GM19468 (cell line): ENCODE measurements around the gene BTBD9.
"Not testable (repeated sequence)": the region's sequence is repeated elsewhere in the genome, so short reads cannot be mapped to it uniquely, and the experiment has no call there.

Experiments used
- ATAC-seq: cut with Tn5 transposase; IDR thresholded peaks from one replicate; pipeline ENCODE4 v1.9.1; 2021; ENCODE audit warnings: mild to moderate bottlenecking, moderate library complexity, moderate number of reproducible peaks; ENCODE audit not compliant: unreplicated experiment; ENCODE audit errors: extremely low read depth

The BTBD9 gene

DNA sequence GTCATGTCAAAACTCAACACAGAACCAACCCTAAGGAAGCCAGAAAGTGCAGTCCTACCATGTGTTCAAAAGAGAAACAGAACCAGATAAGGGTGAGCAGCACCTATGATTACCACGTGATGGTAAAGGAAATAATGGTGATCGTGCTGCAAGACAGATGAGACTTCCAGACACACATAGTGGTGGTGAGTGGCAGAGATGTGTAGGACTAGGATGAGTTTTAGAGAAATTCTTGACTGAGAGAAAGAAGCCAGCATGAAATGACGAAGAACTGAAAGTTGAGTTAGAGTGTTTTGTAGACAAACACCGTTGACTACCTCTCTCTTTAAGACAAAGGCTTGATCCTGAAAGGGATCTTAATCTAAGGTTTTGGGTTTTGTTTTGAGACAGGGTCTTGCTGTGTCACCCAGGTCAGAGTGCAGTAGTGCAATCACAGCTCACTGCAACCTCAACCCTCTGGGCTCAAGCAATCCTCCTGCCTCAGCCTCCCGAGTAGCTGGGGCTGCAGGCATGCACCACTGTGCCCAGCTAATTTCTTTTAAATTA lies 10.6 kb upstream of the BTBD9 start:
- no peak for ATAC-seq

DNA sequence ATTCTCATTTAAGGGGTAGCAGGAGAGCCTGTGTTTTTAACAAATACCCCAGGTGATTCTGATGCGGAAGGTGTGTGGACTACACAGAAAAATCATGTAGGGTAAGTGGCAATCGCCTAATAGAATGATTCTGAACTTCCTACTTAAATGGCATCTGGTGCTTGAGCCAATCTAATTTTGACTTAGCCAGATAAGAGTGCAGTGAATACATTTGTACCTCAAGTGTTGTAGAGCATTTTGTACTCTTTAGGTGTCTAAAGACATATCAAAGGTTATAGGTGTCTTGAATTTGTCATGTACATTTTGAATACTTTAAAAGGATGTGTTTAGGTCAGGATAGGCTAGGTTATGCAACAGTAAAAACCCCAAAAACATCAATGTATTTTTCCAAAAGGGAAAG lies 10.0 kb upstream of the BTBD9 start:
- no peak for ATAC-seq

DNA sequence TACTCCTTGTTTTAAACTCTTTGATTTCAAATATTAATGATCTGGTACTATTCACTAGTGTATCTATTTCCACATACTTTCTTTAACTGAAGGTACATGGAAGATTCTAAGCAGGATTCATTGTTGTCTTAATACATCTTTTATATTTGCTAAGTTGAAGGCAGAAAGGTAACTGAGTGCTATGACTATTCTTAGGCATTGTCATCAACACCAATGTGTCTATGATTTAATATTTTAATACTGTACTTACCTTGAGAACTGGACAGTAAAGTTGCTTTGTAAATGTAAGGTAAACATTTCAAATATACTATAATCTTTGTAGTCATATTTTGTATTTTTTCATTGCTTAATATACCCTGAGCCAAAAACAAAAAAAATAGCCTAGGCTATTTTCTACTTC lies 8.9 kb upstream of the BTBD9 start:
- no peak for ATAC-seq

DNA sequence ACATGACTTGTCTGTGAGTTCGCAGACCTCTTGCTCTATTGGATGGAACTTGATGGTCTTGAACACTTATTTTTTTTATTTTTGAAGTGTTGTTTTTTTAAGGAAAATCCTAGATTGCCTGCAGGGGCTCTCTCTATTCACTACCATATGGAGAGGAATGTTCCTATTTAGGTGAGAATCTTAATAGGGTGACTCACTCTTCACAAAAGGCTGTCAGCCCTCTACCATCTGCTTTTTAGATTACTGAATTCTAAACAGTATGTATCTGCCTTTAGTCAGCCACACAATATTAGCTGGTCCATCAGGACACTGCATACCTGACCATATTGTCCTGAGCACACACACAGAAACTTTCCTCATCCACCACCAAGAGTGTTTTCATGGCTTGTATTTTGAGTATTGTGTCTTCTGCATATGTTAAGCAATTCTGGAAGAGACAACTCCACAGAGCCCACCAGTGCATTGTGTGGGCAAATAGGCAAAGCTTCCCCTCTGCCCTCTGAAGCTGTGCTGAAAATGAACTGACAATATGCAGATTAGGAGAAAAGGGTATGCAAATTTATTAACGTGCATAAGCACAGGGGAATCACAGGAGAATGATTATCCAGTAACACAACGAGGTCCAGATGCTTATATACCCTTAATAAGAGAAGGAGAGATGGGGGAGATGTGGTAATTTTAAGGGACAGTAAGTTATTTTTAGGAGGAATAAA lies 6.6 kb upstream of the BTBD9 start:
- no peak for ATAC-seq

DNA sequence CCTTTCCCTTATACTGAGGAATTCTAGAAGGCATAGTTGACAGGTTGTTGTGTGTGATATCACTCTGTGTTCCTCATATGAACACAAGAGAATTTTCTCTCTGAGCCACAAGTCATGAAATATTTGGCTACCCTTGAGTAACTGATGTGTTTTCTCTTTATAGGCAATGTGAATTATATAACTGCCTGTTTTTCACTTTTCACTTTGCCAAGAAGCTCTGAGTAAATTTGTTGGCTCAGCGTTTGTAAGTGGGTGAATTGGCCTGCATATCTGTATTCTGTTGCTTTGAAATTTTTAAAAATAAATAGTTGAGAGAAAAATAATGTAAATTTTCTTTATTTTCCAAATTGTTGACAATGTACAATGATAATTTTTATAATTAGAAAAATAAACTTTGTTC lies 5.2 kb upstream of the BTBD9 start:
- ATAC-seq = no peak

DNA sequence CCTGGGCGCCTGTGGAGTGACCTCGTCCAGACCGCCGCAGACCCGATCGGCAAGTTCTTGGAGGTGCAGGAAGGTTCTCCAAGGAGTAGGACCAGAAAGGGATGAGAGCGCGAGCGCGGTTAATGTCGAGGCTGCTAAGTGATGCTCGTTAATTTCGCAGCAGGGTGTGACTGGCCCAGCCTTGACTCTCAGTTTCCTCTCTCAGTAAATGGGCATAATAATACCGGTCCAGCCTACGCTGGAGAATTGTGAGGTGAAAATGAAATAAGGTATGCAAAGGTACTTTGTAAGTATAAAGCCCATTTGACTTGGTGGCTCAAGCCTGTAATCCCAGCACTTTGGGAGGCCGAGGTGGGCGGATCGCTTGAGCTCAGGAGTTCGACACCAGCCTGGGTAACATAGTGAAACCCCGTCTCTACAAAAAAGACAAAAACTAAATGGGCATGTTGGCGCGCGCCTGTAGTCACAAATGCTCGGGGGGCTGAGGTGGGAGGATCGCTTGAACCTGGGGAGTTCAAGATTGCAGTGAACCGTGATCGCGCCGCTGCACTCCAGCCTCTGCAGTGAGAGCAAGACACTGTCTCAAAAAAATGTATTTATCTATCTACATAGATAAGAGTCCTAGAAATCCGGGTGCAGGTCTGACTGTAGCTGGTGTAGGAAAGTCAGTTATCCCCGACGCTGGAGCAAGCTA lies 634 bp upstream of the BTBD9 start:
- no peak for ATAC-seq

DNA sequence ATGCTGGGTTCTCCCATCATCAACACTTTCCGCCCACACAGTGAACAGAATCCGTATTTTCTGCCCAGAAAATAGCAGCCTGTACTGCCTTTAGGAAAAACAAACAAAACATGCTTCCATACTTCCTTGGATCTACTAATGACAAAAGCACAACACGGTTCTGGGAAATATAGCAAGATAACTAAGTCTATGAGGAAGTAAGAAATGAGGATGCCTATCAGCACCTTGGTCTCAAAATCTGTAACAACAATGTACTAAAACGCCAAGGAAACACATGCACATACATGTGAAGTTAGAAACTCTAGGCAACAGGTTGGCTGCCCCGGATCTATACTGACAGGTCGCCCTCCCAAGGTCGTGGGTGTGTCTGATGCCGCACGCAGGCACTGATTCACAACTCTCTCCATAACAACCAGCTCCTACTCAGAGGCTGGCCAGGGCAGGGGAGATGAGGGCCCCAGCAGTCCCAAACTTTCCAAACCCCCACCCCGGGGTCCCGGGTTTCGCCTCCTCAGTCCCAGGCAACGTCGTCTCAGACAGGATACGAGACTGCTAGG lies 710 bp downstream of the BTBD9 start:
- no peak for ATAC-seq

DNA sequence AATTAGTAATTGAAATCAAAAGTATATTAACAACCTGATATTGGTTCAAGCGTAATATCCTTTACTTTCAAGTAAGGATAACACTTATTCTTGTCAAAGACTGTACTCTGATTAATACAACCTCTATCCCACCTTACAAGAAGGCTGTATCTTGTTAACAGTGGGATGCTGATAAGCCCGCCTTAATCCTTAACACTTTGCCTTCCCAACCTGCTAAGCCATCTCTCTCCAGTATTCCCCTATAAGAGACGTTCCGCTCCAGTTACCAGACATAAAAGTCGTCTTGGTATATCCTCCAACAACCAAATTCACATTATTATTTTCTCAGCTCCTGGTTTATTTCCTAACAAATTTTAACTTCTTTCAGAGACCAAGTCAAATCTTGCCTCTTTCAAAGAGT lies 2.0 kb downstream of the BTBD9 start:
- no peak for ATAC-seq

DNA sequence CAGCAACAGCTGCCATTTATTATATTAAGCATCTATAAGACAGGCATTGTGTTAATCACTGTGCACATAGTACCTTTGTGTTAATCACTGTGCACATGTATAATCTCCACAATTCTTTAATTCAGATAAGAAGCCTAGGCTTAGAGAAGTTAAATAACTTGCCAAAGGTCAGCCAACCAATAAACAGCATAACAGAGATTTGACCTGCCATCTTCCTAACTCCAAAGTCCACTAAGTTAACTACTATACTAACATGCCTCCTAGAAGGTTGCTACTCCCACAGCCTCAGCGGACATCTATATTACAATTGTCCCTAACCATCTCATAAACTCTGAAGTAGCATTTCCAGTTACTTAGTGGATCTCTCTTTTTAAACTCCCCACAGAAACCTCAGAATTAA lies 3.7 kb downstream of the BTBD9 start:
- no peak for ATAC-seq

DNA sequence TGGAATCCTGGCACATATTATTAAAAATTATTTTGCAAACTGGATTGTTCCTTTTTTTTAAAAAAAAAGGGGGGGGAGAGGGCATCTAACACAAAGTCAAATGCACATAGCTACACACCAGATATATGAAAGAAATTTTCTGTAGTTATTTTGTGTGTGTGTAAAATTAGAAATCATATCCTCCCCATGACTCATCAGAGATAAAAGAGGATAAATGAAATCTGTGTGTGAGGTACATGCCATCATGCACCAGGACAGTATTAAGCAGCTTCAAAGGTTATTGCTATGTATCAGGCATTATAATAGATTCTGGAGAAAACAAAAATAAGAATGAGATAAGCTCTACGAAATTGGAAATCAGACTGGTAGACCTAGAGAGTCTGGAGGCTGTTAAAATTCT lies 5.2 kb downstream of the BTBD9 start:
- no peak for ATAC-seq

DNA sequence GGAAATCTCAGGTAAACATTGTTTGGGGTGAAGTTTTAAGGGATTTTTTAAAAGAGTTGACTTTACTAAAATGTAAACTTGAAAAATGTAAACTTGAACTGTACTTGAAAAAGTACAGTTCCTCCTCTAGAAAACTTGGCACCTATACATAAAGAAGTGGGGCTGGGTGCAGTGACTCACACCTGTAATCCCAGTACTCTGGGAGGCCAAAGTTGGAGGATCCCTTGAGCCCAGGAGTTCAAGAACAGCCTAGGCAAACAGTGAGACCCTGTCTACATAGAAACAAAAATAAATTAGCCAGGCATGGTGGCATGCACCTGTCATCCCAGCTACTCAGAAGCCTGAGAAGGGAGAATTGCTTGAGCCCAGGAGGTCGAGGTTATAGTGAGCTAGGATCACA lies 7.2 kb downstream of the BTBD9 start:
- no peak for ATAC-seq

DNA sequence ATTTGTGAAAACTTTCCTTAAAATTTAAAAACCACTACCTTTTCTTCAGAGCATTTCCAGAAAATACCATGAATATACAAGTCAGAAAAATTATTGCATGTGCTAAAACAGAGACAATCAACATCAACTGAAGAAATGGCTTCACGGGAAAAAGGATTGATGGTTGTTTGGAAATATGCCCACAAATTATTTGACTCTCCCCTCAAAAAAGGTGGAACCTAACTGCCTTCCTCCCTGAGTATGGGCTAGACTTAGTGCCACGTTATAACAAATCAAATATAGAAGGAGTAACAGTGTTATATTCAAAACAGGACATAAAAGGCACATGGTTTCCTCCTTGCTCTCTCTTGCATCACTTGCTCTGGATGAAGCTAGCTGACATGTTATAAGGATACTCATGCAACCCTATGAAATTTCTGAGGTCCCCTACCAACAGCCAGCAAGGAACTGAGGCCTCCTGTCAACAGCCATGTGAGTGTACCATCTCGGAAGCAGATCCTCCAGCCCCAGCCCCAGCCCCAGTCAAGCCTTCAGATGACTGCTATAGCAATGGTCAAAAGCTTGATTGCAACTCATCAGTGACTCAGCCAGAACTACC lies 8.4 kb downstream of the BTBD9 start:
- no peak for ATAC-seq

DNA sequence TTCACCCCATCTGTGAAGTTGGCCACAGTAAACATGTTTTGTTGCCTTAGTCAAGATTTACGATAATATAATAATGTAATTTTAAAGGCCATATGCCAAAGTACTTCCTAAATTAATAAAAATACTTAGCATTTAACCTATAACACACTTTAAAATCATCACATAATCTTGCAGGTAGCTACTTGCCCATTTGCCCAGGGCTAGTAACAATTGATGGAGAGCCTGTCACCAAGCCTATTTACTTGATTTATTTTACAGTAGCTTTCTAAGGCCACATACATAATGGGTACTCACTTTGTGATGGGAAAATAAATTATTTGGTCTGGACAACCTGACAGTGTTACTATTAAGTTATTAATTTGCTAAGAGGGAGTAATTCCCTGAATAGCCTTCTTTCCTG lies 14.5 kb downstream of the BTBD9 start:
- ATAC-seq = no peak

DNA sequence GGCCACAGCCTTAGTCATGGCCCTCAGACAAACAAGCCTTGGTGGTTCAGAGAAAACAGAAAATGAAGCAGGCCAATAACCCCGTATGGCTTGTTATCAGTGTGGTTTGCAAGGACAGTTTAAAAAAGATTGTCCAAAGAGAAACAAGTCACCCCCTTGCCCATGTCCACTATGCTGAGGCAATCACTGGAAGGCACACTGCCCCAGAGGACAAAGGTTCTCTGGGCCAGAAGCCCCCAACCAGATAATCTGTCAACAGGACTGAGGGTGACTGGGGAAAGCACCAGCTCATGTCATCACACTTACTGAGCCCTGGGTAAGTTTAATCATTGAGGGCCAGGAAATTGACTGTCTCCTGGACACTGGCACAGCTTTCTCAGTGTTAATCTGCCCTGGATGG lies 20.4 kb downstream of the BTBD9 start:
- ATAC-seq = not testable (repeated sequence)

DNA sequence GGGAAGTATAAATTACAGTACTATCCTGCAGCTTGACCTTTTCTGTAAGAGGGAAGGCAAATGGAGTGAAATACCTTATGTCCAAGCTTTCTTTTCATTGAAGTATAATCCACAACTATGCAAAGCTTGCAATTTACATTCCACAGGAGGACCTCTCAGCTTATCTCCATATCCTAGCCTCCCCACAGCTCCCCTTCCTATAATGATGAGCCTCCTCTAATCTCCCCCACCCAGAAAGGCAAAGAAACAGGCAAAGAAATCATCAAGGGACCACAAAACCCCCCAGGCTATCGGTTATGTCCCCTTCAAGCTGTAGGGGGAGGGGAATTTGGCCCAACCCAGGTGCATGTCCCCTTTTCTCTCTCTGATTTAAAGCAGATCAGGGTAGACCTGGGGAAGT lies 21.4 kb downstream of the BTBD9 start:
- ATAC-seq = not testable (repeated sequence)

DNA sequence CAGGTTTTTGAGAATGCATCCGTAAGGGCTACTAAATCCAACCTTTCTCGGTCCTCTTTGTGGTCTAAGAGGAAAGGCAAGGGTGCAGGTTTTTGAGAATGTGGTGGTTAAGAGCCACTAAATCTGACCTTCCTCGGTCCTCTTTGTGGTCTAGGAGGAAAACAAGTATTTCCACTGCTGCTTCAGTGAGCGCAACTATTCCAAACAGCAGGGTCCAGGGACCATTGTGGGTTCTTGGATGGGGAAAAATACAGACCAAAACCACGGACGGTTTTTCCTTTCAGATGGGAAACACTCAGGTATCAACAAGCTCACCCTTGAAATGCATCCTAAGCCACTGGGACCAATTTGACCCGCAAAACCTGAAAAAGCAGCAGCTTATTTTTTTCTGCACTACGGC lies 21.9 kb downstream of the BTBD9 start:
- no peak for ATAC-seq

DNA sequence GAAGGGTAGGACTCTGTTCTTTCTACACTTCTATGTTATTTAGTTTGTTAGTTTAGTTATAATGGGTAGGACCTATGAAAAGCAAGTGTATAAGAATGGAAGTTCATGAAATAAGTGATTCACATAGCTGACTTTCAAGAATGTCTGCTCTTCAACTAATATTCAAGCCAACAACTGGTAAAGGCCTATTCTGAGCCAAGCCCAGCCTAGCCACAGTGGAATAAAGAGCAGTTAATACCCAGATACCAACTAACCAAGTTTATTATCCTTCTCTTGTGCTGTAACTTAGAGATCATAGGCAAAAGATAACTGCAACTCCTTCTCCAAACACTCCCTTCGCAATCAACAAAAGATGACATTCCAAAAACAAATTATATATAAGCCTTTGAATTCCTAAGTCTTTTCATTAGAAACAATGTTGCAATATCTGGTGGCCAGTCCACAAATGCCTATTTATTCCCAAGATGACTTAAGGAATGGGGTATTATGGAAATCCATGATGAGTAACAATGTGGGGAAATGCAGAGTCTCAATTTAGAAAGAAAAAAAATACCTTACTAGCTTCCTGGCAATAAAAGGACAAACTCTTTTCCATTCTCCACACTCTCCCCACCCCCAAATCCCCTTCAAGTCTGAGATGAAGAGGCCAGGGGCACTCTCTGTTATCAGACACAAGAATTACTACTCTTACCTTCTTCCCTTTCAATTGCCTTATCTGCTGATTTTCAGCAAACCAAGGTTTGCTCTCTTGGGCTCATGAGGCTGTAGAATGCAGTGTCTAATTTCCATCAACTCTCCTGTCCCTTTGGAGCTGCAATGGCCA lies 27.4 kb downstream of the BTBD9 start:
- no peak for ATAC-seq

DNA sequence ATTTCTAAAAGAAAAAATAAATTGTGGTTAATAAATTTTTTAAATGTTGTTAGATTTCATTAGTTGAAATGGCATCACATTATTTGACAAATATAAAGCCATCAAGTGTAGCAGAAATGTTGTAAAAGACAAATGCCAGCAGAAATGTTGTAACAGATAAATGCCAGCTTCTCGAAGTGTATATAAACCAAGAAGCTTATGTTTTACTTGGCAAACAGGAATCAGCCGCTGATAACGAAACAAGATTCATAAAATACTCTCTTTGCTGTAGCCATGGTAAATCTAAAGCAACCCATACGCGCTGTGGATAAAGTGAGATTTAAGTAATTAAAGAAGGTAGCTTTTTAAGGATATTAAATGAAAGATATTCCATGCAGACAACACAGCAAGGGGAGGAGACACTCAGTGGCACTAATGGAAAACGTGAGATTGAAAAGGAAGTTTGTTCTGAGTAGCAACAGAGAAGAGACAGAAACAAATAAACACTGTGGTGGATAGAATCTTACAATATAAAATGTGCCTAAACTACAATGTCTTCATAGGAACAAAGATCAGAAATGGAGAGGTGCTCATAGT lies 29.6 kb downstream of the BTBD9 start:
- ATAC-seq = no peak

DNA sequence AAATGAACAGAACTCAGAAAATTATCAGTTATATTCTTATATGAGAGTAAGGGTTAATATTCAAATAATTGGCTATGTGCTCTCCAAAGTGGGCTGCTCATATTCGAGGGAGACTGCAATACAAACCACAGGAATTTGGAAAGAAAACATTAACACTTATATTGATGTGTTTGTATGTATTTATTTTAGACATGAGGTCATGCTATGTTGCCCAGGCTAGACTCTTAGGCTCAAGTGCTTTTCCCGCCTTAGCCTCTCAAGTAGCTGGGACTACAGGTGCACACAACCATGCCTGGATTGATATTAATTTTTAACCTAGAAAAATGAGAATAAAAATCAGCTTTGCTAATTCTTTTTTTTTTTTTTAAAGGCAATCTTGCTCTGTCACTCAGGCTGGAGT lies 35.0 kb downstream of the BTBD9 start:
- no peak for ATAC-seq

DNA sequence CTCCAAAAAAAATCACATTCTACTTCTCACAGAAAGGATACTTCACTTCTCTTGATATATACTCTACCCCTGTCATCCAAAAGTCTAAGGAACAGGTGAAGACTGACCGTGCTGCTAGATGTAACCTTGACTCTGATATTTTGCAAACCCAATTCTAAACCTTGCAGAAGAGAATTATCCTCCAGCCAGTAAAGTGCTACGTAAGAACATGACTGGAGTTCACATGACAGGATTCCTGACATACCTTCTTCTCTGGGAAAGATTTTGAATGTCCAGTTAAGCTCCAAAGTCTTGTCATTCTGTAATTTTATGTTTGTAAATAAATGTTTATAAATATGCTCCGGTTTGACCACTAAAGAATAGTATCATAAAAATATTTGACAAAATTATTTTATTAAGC lies 35.8 kb downstream of the BTBD9 start:
- no peak for ATAC-seq
